HTR-8/SVneo (cell line): ENCODE results near the gene CERS6.

Experiments
- DNase-seq: peaks from one replicate; pipeline ENCODE4 v3.0.0; 2011; ENCODE audit warnings: low spot score, mixed read lengths; ENCODE audit not compliant: insufficient read length
- FAIRE-seq: peaks from 2 replicates; lab custom pipeline; 2011; peaks lifted over from hg19 to GRCh38; lab: Jason Lieb, UNC

CERS6 gene

DNA sequence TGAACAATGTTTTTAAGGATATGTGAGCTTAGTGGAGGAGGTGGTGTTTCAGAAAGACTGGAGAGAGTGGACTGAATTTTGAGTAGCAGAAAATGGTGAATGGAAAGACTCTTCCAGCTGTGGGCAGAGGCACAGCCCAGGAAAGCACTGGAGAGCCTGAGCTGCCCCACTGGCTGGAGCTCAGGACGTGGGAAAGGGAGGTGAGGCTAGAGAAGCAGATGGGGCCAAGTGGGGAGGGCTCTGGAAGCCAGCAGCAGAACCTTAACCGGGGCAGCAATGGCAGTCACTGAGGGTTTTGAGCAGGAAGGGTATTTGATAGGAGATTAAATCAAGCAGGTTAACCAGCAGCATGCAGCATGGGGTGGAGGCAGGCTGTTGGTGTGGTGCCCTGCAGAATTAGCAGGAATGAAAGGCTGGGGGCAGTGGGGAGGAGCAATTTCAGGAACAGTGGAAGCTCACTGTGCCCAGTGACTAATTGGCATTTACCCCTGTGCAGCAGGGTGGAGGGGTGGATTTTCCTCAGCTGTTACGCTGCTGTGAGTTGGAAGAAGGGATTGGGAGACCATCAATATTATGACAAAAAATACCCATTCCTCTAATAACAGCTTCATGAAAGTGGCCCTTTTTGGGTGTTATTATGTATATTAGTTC is 136.2 kb downstream of the CERS6 start:
- no peak for FAIRE-seq

DNA sequence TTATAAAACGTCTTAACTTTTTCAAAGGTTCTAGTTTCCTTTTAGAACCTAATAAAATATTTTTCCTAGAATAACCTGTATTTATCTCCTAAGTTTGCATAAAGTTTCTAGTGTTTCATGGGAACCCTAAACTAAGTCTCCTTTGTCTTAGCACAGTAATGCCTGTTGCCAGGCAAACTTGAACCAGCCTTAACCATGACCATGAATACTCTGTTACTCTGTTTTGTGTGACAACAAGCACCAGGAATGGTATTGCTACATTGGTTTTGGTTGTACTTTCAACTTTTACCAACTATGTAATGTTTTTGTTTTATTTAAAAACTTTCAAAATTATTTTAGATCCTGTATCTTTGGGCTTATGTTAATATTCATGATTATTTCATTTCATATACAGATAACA is 137.6 kb downstream of the CERS6 start:
- no peak for FAIRE-seq
- no peak for DNase-seq

More for the DNA sequence above, 136.2 kb downstream of the CERS6 start:
- no peak for DNase-seq

DNA sequence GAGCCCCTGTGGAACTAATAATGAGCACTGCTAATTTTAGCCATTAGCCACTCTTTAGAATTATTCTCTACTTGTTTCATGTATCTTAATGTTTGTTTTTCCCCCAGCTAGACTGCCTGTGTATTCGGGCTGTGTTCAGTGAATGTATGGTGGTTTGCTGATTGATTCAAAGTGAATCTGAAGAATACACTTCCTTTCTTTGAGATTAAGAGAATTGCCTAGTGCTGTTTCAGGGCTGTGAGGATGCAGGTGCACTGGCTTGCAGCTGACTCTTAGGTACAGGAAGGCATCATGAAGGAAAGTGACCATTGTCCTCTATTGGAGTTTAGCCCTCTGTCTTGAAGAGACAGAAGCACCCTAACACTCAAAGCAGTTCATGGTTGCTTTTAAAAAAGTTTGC is 138.7 kb downstream of the CERS6 start:
- no peak for DNase-seq
- FAIRE-seq: no peak

DNA sequence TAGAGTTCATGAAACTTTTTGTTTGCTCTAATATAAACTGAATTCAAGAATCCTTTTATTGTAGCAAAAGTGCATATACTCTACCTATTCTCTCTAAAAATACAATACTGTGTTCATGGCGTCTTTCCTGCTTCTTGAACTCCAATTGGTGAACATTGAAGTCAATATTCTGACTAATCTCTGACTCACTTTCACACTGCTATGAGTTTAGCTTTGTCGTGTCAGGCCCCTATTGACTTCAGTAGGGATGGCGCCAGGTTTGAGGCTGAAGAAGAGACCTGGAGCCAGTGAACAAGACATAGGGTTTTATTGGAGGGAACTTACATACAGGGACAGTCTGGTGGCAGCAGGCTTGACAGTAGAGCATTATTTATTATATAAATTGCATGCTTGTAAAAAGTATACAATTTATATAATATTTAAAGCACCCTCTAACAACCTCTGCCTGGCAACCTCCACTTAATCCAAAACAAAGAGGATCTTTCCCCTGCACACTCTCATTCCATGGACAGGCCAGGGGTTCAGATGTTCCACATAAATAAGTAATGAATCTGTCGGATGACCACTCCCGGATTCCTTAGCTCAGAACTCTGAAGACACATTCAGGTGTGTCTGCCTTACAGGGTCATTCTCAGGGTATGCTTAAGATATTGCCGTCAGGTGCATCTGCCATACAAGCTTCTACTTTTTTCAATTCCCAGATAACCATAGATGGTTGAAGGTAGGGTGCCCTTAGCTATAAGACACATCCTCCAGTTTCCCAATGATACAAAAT is 141.0 kb downstream of the CERS6 start:
- DNase-seq (no peak), FAIRE-seq (no peak)

DNA sequence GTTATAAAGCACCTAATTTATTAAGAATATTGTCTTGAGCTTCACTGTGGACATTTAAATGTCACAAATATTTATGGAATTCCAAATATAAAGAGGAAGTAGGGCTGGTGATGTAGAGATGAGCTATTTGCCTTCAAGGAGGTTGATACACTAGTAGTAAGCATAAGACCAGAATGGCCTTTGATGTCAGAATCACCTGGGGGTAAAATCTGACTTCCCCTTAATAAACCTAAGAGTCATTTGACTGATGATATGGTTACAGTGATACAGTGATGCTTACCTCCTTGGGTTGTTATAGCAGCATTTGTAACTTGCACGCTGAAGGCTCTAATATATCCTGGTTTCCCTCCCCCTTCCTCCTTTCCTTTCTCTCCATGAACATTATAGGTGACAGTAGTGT is 143.7 kb downstream of the CERS6 start:
- peak; percentile 44 for FAIRE-seq
- no peak for DNase-seq

DNA sequence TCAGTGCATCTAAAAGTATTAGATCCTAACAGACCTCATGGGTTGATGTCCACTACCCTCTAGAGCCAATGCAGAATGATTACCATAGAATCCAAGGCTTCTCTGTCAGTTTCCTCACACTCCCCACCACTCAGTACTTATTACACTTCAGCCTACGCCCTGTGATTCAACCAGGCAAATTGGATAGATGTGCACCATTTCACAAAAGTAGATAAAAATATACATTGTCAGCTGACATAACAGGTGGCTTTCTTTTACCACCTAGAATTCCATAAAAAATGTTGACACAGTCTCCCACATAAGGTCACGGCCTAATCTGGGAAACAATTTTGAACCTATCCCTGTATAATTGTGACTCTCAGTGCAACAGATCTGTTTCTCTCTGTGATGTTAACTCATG is 144.9 kb downstream of the CERS6 start:
- no peak for FAIRE-seq
- no peak for DNase-seq

DNA sequence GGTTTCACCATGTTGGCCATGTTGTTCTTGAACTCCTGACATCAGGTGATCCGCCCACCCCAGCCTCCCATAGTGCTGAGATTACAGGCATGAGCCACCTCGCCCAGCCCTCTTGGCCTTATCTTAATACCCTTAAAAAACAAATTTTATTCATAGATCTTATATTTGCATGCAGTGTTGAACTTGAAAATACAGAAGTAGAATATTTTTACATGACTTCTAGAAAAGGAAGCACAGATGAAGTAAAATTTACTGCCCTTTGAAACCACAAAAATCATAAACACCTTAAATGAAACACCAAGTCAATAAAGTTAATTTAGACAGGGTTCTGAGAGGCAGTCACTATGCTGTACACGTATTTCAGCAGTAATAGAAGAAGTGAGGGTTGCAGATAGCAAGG is 145.7 kb downstream of the CERS6 start:
- DNase-seq: no peak
- no peak for FAIRE-seq

DNA sequence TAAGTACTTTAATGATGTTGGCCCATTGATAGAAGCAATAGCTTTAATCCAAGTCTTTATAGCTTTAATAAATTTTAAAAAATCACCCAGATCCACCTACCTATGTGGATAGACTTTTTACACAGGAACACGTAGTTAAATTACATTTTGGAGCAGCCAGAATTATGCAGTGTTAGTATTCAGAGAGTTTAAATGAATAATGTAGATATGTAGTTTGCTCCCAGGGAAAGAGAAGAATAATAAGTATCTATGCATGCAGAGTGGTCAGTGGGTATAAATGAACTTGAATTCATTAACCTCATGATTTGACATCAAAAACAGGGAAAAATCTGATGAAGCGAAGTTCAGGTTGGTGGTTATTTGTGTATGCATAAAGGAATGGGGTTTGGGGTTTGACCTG is 146.3 kb downstream of the CERS6 start:
- DNase-seq (no peak), FAIRE-seq (no peak)

DNA sequence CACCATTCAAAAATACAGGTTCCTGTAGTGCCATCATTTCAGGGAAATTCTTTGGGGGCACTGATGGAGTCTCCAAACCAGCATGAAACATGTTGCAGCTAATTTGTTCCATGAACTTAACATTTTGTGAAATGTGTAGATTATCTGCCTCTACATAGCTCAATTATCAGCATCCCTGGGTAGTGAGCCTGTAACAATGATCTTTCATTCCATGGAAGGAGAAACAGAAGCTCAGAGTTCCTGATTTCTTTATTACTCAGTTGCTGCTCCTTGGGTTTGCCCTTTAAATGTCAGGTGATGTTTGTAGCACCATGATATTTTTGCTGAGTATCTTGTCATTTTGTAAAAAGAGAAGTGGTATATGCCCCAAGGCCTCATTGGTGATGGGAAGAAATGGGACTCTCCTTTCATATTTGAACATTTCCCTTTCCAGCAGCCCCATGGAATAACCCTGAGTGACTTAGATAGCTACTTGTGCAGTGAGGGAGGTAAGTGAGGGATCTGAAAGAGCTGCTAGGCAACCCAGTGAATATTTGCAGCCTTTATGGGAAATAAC is 146.9 kb downstream of the CERS6 start:
- FAIRE-seq (no peak), DNase-seq (no peak)

DNA sequence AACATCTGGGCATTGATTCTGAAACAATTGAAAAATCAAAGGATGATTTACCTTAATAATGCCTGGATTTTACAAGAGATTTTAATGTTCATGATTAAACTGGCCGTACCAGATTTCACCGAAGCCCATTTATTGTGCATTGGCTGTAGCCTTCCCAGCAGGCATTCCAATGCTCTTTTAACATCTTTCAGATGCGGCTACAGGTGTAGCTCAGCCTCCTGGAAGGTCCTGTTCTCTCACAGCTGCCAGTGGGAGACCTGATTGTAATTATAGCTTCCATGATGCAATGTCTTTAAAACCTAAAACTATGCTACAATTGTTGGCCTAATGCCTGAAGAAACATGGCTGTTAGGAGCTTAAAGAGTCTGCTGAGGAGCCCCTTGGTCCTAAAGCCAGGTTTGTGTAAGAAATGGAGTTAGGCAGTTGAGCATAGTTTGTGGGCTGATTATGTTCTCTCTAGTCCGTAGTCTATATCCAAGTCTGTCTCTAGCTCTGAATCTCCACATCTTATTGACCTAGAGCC is 147.4 kb downstream of the CERS6 start:
- FAIRE-seq: no peak
- DNase-seq: no peak

DNA sequence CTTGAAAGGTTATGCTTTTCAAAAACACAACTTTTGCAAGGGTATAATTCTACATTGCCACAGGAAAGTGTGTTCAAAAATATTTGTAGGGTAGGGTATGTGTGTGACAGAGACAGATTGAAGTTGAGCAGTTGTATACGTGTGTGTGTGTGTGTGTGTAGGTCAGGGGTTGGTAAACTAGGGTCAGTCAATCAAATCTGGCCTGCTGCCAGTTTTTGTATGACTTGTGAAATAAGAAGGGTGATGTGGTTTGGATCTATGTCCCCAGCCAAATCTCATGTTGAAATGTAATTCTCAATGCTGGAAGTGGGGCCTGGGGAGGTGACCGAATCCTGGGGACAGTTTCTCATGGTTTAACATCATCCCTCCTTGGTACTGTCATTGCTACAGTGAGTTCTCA is 148.2 kb downstream of the CERS6 start:
- FAIRE-seq (peak; percentile 44), DNase-seq (no peak)

DNA sequence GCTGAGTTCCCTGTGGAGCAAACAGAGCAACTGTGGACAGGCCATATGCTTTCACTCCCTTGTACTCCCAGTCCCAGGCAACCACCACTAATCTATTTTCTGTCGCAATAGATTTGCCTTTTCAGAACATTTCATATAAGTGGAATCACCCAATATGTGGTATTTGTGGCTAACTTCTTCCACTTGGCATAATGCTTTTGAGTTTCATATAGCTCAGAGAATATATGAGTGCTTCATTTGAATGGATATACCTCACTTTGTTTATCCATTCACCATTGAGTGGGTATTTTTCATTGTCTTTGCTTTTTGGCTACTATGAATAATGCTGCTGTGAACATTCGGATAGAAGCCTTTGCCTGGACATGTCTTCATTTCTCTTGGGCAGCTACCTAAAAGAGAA is 151.9 kb downstream of the CERS6 start:
- DNase-seq (no peak), FAIRE-seq (no peak)

DNA sequence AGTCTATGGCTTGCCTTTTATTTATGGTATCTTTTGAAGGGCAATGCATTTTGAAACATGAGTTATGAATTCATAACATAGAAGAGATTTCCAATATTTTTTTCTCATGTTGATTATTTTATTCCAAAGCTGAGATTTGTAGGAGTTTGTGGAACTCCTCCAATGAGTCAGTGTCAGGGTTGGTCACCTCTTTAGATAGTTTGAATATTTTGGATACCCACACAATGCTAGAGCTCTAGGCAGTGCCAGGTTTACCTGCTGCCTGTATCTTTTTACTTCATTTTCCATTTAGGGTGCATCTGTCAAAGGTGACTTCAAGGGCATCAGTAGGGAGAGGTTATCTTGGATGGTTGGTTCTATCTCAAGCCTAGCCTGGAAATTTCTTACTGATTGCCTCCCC is 152.7 kb downstream of the CERS6 start:
- DNase-seq (no peak), FAIRE-seq (no peak)

DNA sequence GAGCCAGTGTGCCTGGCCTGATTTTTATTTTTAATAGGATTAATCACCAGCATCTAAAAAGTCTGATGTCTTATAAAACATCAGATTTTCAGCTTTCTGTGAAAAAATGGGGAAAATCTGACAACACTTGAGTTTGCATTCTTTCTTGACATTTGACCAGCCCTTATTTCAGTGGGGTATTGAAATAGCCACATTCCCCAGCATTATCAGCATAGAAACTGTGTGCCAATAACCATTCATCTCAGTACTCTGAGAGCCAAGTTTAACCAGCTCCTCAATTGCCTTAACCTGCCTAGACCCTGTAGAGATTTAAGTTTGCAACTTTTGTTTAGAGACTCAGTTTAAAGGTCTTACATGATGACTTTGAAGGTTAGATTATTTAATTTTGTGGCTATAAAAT is 155.0 kb downstream of the CERS6 start:
- DNase-seq (no peak), FAIRE-seq (no peak)

DNA sequence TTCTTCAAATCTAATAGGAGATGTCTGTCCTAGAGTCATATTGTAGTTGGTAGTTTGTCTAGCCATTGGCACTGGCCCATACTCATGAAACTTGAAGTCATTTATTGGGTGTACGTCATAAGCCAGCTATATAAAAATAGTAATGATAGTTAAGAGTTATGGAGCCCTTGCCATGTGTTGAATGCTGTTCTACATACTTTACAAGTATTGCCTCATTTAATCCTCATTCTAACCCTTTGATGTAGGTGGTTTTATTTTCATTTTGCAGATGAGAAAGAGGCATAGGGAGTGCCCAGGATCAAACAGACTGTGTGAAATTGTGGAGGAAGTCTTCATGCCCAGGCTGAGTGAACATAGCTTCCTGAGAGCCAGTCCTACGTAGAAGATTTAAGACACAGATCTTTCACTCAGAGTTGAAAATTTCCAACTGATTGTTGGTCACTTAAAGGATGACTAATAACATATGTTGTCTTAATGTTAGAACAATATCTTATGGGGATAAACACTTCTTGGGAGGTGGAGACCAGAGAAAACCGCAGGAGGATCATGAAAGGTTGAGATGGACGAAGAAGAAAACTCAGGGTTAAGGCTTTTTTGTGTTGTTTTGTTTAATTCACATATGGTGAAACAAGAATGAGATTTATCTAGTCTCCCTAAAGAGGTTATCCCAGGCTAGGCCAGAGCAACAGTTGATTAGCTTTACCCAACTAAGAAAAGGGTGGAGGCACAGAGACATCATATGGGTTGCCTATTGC is 156.0 kb downstream of the CERS6 start:
- FAIRE-seq (no peak), DNase-seq (no peak)

DNA sequence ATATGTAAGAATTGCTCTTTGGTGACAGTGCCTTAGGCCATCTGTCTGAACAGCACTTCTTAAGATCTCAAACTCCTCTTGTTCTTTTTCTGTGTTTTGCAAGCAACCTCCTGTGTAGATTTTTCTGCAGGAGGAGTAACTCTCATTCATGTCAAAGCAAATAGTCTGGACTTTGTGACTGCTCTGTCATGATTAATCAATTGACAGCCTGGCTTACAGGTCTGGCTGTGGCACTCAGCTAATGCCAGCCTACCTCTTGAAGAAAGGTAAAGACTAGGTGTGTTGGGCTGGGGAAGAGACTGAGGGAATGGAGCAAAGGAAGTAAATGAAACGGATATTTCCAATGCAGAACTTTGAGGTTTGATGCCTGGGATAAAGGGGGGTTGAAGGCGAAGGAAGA is 156.6 kb downstream of the CERS6 start:
- no peak for DNase-seq
- no peak for FAIRE-seq

DNA sequence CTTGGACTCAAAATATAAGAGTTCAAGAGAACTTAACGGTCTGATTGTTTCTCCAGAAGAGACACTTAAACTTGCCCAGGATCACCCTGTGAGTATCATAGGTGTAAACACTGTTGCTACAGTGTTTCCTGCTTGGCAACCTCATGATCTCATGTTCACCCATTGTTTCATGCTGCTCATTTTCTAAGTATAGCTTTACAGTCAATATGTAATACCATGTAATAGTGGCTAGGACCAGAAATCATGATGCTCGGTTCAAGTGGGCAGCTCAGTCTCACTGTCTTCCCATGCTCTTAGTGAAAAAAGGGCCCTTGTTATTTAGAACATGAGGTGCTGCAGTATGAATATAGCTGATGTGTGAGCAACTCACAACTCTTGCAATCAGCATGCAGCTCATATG is 157.5 kb downstream of the CERS6 start:
- no peak for DNase-seq
- FAIRE-seq: peak; percentile 20

DNA sequence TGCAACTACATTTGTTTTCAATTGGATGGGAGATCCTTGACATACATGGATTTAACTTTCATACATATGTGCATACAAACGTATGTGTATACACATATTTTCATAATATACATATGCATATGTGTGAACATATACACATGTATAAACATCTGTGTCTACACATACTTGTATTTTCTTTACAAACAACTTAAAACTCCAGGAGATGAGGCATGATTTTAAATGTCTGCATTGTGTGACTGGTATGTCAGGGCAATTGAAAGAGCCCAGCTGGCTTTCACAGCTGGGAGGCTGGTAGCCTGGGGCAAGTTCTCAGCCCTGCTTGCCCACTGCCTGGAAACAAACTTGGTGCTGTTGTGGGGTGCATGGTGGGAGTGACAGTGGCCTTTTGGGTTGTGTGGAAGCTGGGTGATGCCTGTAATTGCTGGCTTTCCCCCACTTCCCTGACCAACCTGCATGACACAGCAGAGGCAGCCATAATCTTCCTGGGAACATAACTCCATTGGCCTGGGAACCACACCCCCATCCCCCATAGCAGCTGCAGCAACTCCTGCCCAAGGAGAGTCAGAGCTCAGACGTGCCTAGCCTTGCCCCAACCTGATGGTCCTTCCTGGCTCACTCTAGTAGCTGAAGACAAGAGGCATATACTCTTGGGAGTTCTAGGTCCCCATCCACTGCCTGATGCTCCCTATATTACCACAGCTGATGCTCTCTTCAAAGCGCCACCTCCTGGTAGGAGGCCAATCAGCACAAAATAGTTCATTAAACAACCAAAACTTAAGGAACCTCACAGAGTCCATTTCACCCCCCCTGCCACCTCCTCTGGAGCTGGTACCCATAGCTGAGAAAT is 158.3 kb downstream of the CERS6 start:
- FAIRE-seq (no peak), DNase-seq (no peak)

DNA sequence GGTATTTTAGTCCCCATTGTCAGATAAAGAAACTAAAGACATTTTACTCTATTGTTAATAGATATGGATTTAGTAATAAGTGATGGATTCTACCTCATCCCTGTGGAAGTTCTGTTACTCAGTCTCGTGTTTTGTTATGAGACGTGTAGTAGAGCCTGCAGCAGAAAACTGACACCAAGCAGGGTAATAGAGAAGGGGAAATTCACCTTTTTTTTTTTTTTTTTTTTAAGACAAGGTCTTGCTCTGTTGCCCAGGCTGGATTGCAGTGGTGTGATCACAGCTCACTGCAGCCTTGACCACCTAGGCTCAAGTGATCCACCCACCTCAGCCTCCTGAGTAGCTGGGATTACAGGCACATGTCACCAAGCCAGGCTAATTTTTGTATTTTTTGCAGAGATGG is 164.5 kb downstream of the CERS6 start:
- FAIRE-seq: no peak
- no peak for DNase-seq

DNA sequence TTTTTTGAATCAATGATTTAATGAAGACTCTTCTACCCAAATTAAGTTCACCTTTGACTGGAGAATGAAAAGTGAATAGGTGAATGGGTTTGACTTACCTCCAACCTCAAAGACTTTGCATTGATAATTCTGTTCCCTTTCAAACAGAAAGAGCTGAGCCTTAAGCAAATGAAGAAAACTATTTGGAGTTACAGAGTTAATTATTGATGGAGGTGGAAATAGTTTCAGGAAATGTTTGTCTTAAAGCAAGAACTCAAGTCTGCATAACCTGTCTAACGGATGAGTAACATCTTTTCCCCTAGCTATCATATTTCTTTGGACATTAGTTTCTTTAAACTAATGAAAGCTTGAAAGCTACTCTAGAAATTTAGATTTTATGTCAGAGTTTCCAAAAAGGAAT is 166.5 kb downstream of the CERS6 start:
- no peak for FAIRE-seq

More for the DNA sequence above, 166.5 kb downstream of the CERS6 start:
- no peak for DNase-seq
